Measurements from ENCODE around the gene DACT2. TPM values are rescaled to one million over a fixed set of nuclear protein-coding genes. Genes with fewer than 3 reads are reported as not detected.
"Not testable (repeated sequence)": the region's sequence is repeated elsewhere in the genome, so short reads cannot be mapped to it uniquely, and the experiment has no call there.

Gene DACT2
- polyA plus RNA-seq, 2 donors, result 0.83 to 1.2 TPM

DNA sequence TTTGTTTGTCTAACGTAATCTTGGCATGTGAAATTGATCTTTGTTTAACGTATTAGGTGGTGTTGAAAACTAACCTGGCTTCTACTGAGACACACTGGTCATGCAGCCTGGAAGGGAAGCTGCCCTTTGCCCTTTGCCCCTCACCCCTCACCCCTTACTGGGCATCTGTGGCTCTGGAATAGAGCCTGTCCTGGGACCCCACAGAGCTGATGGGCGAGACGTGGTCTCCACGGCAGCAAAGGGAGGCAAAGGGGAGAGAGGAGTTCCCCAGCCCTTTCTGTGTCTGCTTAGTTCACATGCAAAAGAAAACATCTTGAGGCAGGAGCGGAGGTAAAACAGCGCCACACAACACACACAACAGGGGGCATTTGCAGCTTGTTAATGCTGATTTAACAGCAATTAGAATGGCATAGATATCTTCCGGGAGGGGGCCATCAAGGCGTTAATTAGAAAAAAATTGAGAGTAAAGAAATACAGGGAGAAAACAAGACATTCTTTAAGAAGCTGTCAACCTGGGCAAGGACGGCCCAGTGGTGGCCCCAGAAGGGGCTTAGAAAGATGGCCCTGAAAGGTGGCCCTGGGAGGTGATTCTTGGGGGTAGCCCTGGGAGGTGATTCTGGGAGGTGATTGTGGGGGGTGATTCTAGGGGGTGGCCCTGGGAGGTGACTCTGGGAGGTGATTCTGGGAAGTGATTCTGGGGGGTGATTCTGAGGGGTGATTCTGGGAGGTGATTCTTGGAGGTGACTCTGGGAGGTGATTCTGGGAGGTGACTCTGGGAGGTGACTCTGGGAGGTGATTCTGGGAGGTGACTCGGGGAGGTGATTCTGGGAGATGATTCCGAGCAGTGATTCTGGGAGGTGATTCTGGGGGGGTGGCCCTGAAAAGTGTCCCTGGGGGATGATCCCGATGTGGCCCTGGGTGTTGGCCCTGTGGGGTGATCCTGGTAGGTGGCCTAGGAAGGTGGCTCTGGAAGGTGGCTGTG, 44.5 kb upstream of the DACT2 start:
- no peak overlapping the region for H3K4me3 ChIP-seq (ENCODE audit: low read depth in 1 of 2, low read length in 2 of 2)
- no peaks in the 10 kb centered on the region for H3K36me3 ChIP-seq (ENCODE audit: control insufficient read depth in 2 of 2, insufficient read depth in 2 of 2, low read length in 1 of 2)
- no peaks in the 10 kb centered on the region for H3K9me3 ChIP-seq (ENCODE audit: control insufficient read depth in 2 of 2, insufficient read depth in 1 of 2, low read depth in 1 of 2, low read length in 1 of 2)
- WGBS, 2 donors, result 76 to 82% methylated on average over 13 of the region's 13 CpGs
- H3K27ac ChIP-seq (ENCODE audit: low read depth in 2 of 2, low read length in 1 of 2), result no peak overlapping the region
- no peaks in the 10 kb centered on the region for H3K27me3 ChIP-seq (ENCODE audit: control insufficient read depth in 1 of 2, insufficient read depth in 2 of 2, low read length in 2 of 2)
- no peaks in the 10 kb centered on the region for H3K4me1 ChIP-seq (ENCODE audit: control insufficient read depth in 2 of 2, insufficient read depth in 2 of 2, low read length in 1 of 2)

DNA sequence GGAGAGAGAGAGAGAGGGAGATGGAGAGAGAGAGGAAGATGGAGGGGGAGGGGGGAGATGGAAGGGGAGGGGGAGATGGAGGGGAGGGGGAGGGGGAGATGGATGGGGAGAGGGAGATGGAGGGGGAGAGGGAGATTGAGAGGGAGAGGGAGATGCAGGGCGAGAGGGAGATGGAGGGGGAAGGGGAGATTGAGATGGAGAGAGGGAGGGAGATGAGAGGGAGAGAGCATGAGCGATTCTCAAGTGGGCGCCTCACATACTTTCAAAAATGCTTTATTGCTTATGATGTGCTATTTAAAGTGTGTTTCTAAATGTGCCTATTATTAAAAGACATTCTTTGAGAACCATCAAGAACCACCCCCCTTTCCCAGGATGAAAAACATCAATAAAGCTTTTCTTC, 43.7 kb upstream of the DACT2 start:
- Histone ChIP-seq H3K4me3 (ENCODE audit: low read depth in 1 of 2, low read length in 2 of 2) (no peak overlapping the region), H3K4me1 (ENCODE audit: control insufficient read depth in 2 of 2, insufficient read depth in 2 of 2, low read length in 1 of 2) (no peaks in the 10 kb centered on the region), H3K9me3 (ENCODE audit: control insufficient read depth in 2 of 2, insufficient read depth in 1 of 2, low read depth in 1 of 2, low read length in 1 of 2) (no peaks in the 10 kb centered on the region), H3K27ac (ENCODE audit: low read depth in 2 of 2, low read length in 1 of 2) (no peak overlapping the region), H3K27me3 (ENCODE audit: control insufficient read depth in 1 of 2, insufficient read depth in 2 of 2, low read length in 2 of 2) (no peaks in the 10 kb centered on the region), H3K36me3 (ENCODE audit: control insufficient read depth in 2 of 2, insufficient read depth in 2 of 2, low read length in 1 of 2) (no peaks in the 10 kb centered on the region)
- 70 to 74% methylated on average over 3 of the region's 3 CpGs for WGBS, 2 donors

DNA sequence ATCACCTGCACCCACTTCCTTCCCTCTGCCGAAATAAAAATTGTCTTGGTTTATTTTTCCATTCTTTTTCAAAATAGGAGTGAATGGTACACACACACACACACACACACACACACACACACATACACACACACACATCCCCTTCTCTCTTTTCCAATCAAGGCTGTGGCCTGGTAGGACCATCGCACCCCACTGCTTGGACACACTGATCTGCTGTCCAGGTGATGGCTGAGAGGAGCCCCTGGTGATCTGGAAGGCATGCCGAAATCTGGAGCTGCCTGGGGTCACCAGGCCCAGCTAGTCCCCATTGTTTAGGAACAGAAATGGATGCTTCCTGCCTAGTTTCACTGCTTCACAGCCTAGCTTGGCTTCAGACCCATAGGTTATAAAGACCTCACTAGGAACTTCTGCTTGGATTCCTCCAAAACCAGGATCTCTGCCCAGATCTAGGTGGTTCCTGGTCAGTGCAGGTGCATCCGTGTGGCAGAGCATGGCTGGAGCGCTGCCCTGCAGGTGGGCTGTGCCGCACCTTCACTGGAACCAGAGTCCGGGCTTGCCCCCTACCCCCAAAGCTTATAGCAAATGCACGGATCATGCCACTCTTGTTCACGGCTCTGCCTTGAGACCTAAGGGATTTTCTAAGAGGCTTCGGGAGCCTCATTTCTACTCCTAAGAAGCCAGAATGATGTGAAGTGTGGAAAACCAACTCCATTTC, 42.9 kb upstream of the DACT2 start:
- Histone ChIP-seq H3K4me1 (ENCODE audit: control insufficient read depth in 2 of 2, insufficient read depth in 2 of 2, low read length in 1 of 2) (no peaks in the 10 kb centered on the region), H3K27ac (ENCODE audit: low read depth in 2 of 2, low read length in 1 of 2) (no peak overlapping the region), H3K4me3 (ENCODE audit: low read depth in 1 of 2, low read length in 2 of 2) (no peak overlapping the region), H3K9me3 (ENCODE audit: control insufficient read depth in 2 of 2, insufficient read depth in 1 of 2, low read depth in 1 of 2, low read length in 1 of 2) (no peaks in the 10 kb centered on the region), H3K27me3 (ENCODE audit: control insufficient read depth in 1 of 2, insufficient read depth in 2 of 2, low read length in 2 of 2) (no peaks in the 10 kb centered on the region), H3K36me3 (ENCODE audit: control insufficient read depth in 2 of 2, insufficient read depth in 2 of 2, low read length in 1 of 2) (no peaks in the 10 kb centered on the region)
- WGBS, 2 donors, result 91 to 93% methylated on average over 10 of the region's 10 CpGs

DNA sequence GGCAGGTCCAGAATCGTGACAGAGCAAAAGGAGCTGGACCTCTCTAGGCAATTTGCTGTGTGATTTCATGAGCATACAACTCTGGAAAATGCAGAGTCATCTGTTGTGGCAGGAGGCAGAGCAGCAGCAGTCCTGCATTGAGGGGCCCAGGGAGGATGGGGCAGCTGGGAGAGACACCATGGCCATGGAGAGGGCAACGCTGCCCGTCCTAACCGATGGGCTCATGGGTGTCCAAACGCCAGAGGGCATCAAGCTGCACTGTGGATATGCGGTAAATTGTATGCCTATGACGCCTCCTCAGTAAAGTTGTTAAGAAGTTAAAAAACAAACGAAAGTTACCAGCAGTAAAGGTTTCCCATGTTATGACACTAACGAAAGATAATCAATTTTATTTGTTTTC, 42.2 kb upstream of the DACT2 start:
- H3K27me3 ChIP-seq (ENCODE audit: control insufficient read depth in 1 of 2, insufficient read depth in 2 of 2, low read length in 2 of 2), result no peaks in the 10 kb centered on the region
- H3K9me3 ChIP-seq (ENCODE audit: control insufficient read depth in 2 of 2, insufficient read depth in 1 of 2, low read depth in 1 of 2, low read length in 1 of 2), result no peaks in the 10 kb centered on the region
- 88 to 91% methylated on average over 9 of the region's 9 CpGs for WGBS, 2 donors
- no peaks in the 10 kb centered on the region for H3K36me3 ChIP-seq (ENCODE audit: control insufficient read depth in 2 of 2, insufficient read depth in 2 of 2, low read length in 1 of 2)
- H3K27ac ChIP-seq (ENCODE audit: low read depth in 2 of 2, low read length in 1 of 2), result no peak overlapping the region
- no peak overlapping the region for H3K4me3 ChIP-seq (ENCODE audit: low read depth in 1 of 2, low read length in 2 of 2)
- no peaks in the 10 kb centered on the region for H3K4me1 ChIP-seq (ENCODE audit: control insufficient read depth in 2 of 2, insufficient read depth in 2 of 2, low read length in 1 of 2)

DNA sequence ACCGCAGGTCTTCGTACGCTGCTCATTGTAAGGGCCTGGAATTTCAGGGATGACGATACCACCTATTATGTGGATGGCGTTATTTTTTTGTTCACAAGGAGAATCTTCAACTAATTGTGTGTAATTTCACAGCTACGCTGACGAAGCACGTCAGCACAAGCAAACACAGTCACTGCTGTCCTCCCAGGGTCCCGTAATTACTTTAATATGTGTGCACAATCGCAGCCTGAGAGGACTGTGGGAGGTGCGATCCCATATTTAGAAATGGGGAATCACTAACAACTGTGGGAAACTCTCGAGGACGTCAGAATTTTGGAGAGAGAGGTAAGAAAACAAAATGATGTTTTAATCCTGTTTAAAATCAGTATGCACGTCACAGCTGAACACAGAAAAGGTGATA, 40.2 kb upstream of the DACT2 start:
- H3K4me3 ChIP-seq (ENCODE audit: low read depth in 1 of 2, low read length in 2 of 2), result no peak overlapping the region
- WGBS, 2 donors, result 78 to 86% methylated on average over 14 of the region's 14 CpGs
- no peaks in the 10 kb centered on the region for H3K36me3 ChIP-seq (ENCODE audit: control insufficient read depth in 2 of 2, insufficient read depth in 2 of 2, low read length in 1 of 2)
- no peaks in the 10 kb centered on the region for H3K27me3 ChIP-seq (ENCODE audit: control insufficient read depth in 1 of 2, insufficient read depth in 2 of 2, low read length in 2 of 2)
- H3K9me3 ChIP-seq (ENCODE audit: control insufficient read depth in 2 of 2, insufficient read depth in 1 of 2, low read depth in 1 of 2, low read length in 1 of 2), result no peaks in the 10 kb centered on the region
- H3K4me1 ChIP-seq (ENCODE audit: control insufficient read depth in 2 of 2, insufficient read depth in 2 of 2, low read length in 1 of 2), result no peaks in the 10 kb centered on the region
- no peak overlapping the region for H3K27ac ChIP-seq (ENCODE audit: low read depth in 2 of 2, low read length in 1 of 2)

DNA sequence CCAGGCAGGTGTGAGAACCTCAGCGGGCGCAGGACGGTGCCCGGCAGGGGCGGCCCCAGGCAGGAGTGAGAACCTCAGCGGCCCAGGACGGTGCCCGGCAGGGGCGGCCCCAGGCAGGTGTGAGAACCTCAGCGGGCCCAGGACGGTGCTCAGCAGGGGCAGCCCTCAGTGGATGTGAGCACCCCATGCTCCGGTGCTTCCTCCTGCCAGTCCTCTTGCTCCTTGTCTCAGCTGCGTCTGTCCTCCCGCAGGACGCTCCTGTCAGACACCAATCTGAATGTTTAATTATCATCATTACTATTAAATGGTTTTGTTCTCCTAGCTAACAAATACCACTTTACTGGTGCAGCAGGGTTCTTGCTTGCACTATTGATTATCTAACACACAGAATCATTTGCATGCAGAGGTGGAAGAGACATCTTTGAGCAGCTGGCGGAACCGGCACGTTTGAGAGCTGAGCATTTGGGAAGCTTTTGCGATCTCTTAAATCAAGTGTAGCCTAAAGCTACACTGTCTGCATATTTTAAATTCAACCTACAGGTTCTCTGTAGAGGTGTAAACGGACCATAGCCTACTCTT, 39.4 kb upstream of the DACT2 start:
- 79 to 91% methylated on average over 11 to 15 of the region's 20 CpGs for WGBS, 2 donors
- Histone ChIP-seq H3K27ac (ENCODE audit: low read depth in 2 of 2, low read length in 1 of 2) (no peak overlapping the region), H3K4me1 (ENCODE audit: control insufficient read depth in 2 of 2, insufficient read depth in 2 of 2, low read length in 1 of 2) (no peaks in the 10 kb centered on the region), H3K27me3 (ENCODE audit: control insufficient read depth in 1 of 2, insufficient read depth in 2 of 2, low read length in 2 of 2) (no peaks in the 10 kb centered on the region), H3K36me3 (ENCODE audit: control insufficient read depth in 2 of 2, insufficient read depth in 2 of 2, low read length in 1 of 2) (no peaks in the 10 kb centered on the region), H3K4me3 (ENCODE audit: low read depth in 1 of 2, low read length in 2 of 2) (no peak overlapping the region), H3K9me3 (ENCODE audit: control insufficient read depth in 2 of 2, insufficient read depth in 1 of 2, low read depth in 1 of 2, low read length in 1 of 2) (no peaks in the 10 kb centered on the region)

DNA sequence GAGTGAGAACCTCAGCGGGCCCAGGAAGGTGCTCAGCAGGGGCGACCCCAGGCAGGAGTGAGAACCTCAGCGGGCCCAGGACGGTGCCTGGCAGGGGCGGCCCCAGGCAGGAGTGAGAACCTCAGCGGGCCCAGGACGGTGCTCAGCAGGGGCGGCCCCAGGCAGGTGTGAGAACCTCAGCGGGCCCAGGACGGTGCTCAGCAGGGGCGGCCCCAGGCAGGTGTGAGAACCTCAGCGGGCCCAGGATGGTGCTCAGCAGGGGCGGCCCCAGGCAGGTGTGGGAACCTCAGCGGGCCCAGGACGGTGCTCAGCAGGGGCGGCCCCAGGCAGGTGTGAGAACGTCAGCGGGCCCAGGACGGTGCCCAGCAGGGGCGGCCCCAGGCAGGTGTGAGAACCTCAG, 37.3 kb upstream of the DACT2 start:
- H3K27ac ChIP-seq (ENCODE audit: low read depth in 2 of 2, low read length in 1 of 2); H3K36me3 ChIP-seq (ENCODE audit: control insufficient read depth in 2 of 2, insufficient read depth in 2 of 2, low read length in 1 of 2); H3K27me3 ChIP-seq (ENCODE audit: control insufficient read depth in 1 of 2, insufficient read depth in 2 of 2, low read length in 2 of 2); H3K9me3 ChIP-seq (ENCODE audit: control insufficient read depth in 2 of 2, insufficient read depth in 1 of 2, low read depth in 1 of 2, low read length in 1 of 2); H3K4me3 ChIP-seq (ENCODE audit: low read depth in 1 of 2, low read length in 2 of 2); H3K4me1 ChIP-seq (ENCODE audit: control insufficient read depth in 2 of 2, insufficient read depth in 2 of 2, low read length in 1 of 2): not testable (repeated sequence)
- WGBS, 2 donors, result 84 to 92% methylated on average over 8 to 9 of the region's 20 CpGs

DNA sequence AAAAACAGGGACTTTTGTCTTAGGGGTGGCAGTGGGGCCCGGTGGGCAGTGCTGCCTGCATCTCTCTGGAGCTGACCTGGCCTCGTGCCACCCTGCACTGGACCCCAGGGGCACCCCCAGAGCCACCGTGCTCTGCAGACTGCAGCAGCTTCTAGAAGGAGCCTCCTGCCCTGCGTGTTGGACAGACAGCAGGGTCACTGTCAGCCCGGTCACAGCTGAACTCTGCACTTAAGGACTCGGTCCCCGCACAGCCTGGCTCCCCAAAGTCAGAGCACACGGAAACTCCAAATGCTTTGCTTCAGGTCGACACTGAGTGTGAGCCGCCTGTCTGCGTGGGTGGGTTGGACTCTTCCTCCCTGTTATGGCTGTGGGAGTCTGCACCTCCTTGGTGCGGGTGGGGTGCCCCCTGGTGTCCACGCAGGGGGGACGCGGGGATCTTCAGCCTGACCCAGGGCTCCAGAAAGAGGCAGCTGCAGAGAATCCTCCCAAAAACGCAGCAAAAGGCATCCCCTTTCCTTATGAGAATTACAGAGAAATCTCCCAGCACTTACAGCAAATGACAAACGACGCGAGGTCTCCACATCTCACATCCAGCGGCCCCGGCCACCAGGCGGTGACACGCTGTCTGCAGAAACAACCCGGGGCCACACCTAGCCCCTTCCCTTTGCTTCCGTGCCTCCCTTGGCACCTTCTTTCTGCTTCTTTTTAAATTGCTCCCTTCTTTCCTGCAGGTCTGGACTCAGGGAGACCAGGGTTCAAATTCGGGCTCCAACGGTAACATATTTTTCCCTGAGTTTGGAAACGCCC, 36.3 kb upstream of the DACT2 start:
- peaks cover 0 to 3% of the 10 kb centered on the region in 2 donors for H3K27me3 ChIP-seq (ENCODE audit: control insufficient read depth in 1 of 2, insufficient read depth in 2 of 2, low read length in 2 of 2)
- WGBS, 2 donors, result 36 to 38% methylated on average over 28 of the region's 28 CpGs
- H3K27ac ChIP-seq (ENCODE audit: low read depth in 2 of 2, low read length in 1 of 2), result no peak overlapping the region
- no peak overlapping the region for H3K4me3 ChIP-seq (ENCODE audit: low read depth in 1 of 2, low read length in 2 of 2)
- no peaks in the 10 kb centered on the region for H3K36me3 ChIP-seq (ENCODE audit: control insufficient read depth in 2 of 2, insufficient read depth in 2 of 2, low read length in 1 of 2)
- H3K9me3 ChIP-seq (ENCODE audit: control insufficient read depth in 2 of 2, insufficient read depth in 1 of 2, low read depth in 1 of 2, low read length in 1 of 2), result peaks cover 3 to 4% of the 10 kb centered on the region in 2 donors
- no peaks in the 10 kb centered on the region for H3K4me1 ChIP-seq (ENCODE audit: control insufficient read depth in 2 of 2, insufficient read depth in 2 of 2, low read length in 1 of 2)

DNA sequence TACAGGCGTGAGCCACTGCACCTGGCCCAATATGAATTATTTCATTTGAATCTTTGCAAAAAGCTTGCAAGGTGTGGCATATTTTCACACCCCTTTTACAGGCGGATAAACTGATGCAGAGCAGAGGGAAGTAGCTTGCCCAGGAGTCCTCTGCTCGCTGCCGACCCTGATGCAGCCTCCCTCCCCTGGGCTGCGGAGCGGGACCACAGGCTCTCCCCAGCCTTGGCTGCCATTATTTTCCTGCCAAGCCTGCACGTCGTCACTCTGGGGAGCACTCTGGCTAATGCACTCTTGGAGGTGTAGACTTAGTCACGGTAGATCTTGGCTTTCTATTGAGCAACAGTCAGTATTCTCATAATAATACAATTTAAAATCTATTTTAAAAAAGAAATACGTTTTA, 34.8 kb upstream of the DACT2 start:
- H3K27ac ChIP-seq (ENCODE audit: low read depth in 2 of 2, low read length in 1 of 2), result no peak overlapping the region

More for the DNA sequence above, 34.8 kb upstream of the DACT2 start:
- H3K36me3 ChIP-seq (ENCODE audit: control insufficient read depth in 2 of 2, insufficient read depth in 2 of 2, low read length in 1 of 2), result no peaks in the 10 kb centered on the region
- no peaks in the 10 kb centered on the region for H3K4me1 ChIP-seq (ENCODE audit: control insufficient read depth in 2 of 2, insufficient read depth in 2 of 2, low read length in 1 of 2)
- H3K27me3 ChIP-seq (ENCODE audit: control insufficient read depth in 1 of 2, insufficient read depth in 2 of 2, low read length in 2 of 2), result peaks cover 0 to 5% of the 10 kb centered on the region in 2 donors
- H3K4me3 ChIP-seq (ENCODE audit: low read depth in 1 of 2, low read length in 2 of 2), result no peak overlapping the region
- peaks cover 3 to 8% of the 10 kb centered on the region in 2 donors for H3K9me3 ChIP-seq (ENCODE audit: control insufficient read depth in 2 of 2, insufficient read depth in 1 of 2, low read depth in 1 of 2, low read length in 1 of 2)
- 69 to 85% methylated on average over 10 of the region's 10 CpGs for WGBS, 2 donors

Measured in esophagus (tissue), 2 donors.